ENCODE data around the gene THAP3.

DNA sequence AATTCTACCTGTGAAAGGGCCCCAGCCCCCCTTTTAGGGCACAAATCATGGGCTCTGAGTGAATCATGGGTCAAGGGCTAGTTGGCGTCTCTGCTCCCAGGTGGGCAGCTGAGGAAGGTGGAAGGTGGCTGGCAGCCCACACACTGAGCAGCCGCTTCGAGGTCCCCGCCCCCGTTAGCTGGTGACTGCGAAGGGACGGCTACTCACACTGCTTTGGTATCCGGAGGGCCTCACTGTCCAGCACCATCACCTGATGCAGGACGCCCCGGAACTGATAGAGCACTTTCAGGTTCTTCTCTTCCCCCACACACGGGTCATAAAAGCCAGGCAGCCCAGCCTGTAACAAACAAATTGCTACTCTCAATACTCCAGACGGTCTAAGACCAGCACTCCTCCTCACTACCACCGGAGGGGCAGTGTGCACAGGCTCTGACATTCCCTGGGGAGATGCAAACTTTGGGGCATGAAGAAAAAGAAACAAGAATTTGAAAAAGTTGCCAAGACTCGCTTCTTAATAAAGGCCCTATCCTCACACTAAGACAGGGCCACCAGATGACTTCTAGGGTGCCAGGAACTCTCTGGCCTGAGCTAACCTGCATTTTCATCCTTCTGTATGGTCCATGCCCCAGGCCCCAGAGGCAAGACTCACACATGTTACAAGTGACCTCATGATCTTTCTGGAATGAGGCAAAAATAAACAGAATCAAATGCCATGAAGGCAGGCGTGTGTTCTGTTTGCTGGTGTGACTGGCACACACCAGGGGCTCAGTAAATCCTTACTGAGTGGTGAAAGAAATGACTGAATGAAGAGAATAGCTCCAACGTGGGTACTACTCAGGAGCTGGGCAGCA, 11.5 kb downstream of the THAP3 start:
- TF ChIP-seq, protein P1, sequence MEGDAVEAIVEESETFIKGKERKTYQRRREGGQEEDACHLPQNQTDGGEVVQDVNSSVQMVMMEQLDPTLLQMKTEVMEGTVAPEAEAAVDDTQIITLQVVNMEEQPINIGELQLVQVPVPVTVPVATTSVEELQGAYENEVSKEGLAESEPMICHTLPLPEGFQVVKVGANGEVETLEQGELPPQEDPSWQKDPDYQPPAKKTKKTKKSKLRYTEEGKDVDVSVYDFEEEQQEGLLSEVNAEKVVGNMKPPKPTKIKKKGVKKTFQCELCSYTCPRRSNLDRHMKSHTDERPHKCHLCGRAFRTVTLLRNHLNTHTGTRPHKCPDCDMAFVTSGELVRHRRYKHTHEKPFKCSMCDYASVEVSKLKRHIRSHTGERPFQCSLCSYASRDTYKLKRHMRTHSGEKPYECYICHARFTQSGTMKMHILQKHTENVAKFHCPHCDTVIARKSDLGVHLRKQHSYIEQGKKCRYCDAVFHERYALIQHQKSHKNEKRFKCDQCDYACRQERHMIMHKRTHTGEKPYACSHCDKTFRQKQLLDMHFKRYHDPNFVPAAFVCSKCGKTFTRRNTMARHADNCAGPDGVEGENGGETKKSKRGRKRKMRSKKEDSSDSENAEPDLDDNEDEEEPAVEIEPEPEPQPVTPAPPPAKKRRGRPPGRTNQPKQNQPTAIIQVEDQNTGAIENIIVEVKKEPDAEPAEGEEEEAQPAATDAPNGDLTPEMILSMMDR (conservative IDR thresholded peaks at IDR 0.05; ENCODE audit: low read depth in 2 of 2), result no peak
- no peak for TF ChIP-seq EZH2phosphoT487 (IDR thresholded peaks at IDR 0.05; ENCODE audit: unreplicated experiment)
- no peak for TF ChIP-seq POLR2AphosphoS5 (IDR thresholded peaks at IDR 0.05; ENCODE audit: low read depth)
- TF ChIP-seq JUNB (IDR thresholded peaks at IDR 0.05; ENCODE audit: unreplicated experiment), result no peak
- no peak for TF ChIP-seq EZH2 (IDR thresholded peaks at IDR 0.05; ENCODE audit: low read depth, unreplicated experiment)
- no peak for TF ChIP-seq ZNF114 (CRISPR knock-in tag; IDR thresholded peaks at IDR 0.05)
- TF ChIP-seq, protein P2, sequence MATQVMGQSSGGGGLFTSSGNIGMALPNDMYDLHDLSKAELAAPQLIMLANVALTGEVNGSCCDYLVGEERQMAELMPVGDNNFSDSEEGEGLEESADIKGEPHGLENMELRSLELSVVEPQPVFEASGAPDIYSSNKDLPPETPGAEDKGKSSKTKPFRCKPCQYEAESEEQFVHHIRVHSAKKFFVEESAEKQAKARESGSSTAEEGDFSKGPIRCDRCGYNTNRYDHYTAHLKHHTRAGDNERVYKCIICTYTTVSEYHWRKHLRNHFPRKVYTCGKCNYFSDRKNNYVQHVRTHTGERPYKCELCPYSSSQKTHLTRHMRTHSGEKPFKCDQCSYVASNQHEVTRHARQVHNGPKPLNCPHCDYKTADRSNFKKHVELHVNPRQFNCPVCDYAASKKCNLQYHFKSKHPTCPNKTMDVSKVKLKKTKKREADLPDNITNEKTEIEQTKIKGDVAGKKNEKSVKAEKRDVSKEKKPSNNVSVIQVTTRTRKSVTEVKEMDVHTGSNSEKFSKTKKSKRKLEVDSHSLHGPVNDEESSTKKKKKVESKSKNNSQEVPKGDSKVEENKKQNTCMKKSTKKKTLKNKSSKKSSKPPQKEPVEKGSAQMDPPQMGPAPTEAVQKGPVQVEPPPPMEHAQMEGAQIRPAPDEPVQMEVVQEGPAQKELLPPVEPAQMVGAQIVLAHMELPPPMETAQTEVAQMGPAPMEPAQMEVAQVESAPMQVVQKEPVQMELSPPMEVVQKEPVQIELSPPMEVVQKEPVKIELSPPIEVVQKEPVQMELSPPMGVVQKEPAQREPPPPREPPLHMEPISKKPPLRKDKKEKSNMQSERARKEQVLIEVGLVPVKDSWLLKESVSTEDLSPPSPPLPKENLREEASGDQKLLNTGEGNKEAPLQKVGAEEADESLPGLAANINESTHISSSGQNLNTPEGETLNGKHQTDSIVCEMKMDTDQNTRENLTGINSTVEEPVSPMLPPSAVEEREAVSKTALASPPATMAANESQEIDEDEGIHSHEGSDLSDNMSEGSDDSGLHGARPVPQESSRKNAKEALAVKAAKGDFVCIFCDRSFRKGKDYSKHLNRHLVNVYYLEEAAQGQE (IDR thresholded peaks at IDR 0.05; ENCODE audit: unreplicated experiment), result no peak
- no peak for TF ChIP-seq CREB1 (CRISPR knock-in tag; IDR thresholded peaks at IDR 0.05; ENCODE audit: low read depth)
- no peak for TF ChIP-seq ZNF331 (CRISPR knock-in tag; IDR thresholded peaks at IDR 0.05; ENCODE audit: low read depth)
- TF ChIP-seq, protein P3, sequence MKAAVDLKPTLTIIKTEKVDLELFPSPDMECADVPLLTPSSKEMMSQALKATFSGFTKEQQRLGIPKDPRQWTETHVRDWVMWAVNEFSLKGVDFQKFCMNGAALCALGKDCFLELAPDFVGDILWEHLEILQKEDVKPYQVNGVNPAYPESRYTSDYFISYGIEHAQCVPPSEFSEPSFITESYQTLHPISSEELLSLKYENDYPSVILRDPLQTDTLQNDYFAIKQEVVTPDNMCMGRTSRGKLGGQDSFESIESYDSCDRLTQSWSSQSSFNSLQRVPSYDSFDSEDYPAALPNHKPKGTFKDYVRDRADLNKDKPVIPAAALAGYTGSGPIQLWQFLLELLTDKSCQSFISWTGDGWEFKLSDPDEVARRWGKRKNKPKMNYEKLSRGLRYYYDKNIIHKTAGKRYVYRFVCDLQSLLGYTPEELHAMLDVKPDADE (IDR thresholded peaks at IDR 0.05), result no peak
- no peak for TF ChIP-seq NANOG (IDR thresholded peaks at IDR 0.05; ENCODE audit: borderline replicate concordance)
- no peak for TF ChIP-seq STAT1 (IDR thresholded peaks at IDR 0.05; ENCODE audit: unreplicated experiment)

Data from GM23338 (cell line).